ENCODE measurements around the gene ALDH7A1.
"Not testable (repeated sequence)": the region's sequence is repeated elsewhere in the genome, so short reads cannot be mapped to it uniquely, and the experiment has no call there.

DNA sequence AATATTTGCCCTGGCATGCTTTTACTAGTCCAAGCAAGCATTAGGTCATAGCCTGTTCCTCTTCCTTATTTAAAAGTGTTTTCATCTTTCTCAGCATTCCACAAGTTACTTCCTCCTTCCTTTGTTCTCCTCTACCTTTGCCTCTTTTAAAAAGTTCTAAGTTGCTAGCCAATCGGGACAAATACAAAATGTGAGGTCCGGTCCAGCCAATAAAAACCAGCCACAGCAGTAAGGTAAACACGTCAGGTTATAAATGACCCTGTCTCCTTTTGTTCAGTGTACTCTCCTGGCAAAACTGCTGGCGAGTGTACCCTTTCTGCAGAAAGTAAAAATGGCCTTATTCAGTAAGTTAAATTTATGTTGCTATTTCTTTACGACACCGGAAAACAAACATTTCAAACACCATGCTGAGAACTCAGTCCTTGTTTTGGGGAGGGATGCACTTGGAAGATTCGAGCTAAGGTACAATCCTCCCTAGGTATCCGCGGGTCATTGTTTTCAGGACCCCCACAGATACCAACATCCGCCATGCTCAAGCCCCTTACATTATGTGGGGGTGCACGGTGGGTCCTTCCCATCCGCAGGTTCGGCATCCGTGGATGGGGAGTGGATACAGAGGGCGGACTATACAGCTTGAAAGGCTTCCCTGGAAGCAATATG lies 5.1 kb upstream of the ALDH7A1 start:
- TF ChIP-seq, protein P1, sequence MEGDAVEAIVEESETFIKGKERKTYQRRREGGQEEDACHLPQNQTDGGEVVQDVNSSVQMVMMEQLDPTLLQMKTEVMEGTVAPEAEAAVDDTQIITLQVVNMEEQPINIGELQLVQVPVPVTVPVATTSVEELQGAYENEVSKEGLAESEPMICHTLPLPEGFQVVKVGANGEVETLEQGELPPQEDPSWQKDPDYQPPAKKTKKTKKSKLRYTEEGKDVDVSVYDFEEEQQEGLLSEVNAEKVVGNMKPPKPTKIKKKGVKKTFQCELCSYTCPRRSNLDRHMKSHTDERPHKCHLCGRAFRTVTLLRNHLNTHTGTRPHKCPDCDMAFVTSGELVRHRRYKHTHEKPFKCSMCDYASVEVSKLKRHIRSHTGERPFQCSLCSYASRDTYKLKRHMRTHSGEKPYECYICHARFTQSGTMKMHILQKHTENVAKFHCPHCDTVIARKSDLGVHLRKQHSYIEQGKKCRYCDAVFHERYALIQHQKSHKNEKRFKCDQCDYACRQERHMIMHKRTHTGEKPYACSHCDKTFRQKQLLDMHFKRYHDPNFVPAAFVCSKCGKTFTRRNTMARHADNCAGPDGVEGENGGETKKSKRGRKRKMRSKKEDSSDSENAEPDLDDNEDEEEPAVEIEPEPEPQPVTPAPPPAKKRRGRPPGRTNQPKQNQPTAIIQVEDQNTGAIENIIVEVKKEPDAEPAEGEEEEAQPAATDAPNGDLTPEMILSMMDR (IDR thresholded peaks at IDR 0.05; ENCODE audit: low read length): not testable (repeated sequence)
- not testable (repeated sequence) for TF ChIP-seq EZH2phosphoT487 (IDR thresholded peaks at IDR 0.05; ENCODE audit: low read length); EZH2 (optimal IDR thresholded peaks at IDR 0.05; ENCODE audit: low read depth, low read length)
